Endothelial cell of hepatic sinusoid (primary cell): Measurements from ENCODE around the gene CDKN1C.

Experiments used
- in situ Hi-C: cut with HindIII; loops from 2 replicates; pipeline ENCODE4 v1.10.0; 2017; ENCODE audit warnings: low sequenced_read_pairs

CDKN1C gene

DNA sequence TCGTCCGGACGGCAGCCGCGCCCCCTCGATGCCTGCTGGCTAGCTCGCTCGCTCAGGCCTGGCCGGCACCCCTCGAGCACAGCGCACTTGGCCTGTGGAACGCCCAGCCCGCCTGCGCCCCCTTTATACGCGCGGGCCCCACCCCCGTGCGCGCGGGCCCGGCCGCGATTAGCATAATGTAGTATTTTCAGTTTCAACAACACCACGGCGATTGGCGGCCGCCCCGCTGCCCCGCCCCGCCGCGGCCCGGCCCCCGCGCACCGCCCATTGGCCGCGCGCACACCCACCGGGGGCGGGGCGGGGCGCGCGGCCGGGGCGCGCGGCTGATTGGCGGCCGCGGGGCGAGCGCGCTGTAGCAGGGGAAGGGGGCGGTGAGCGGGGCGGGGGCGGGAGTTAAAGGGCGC, at the start of gene CDKN1C:
Gene CDKN1C, minus strand, starts transcription at position 98 of the 404 bp plus-strand sequence. CDS start 319 bp downstream, outside the sequence.
- in situ Hi-C loops = no loop called here

DNA sequence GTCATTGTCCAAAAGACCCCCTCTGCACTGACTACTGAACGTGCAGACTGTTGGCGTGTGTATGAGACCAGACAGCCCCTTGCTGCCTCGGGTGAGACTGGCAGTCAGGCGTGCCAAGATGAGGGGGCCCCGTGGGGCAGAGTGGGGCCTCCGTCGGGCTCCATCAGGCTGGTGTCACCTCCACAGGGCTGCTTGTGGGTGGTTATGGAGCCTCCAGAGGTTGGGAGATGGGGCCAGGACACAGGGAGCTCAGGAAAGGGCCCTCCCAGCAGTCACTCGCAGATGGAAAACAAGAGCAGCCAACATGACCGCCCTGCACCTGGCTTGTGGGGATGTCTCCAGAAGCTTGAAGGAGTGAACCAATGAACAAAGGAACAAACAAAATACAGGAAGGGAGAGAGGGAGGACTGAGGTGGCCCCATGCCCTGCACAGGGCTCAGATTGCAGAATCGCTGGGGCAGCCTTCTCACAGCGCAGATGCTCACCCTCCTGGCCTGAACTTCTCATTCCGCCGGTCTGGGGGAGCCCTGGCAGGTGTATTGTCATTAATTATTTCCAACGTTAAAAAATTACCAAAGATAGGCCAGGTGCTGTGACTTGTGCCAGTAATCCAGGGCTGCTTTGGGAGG, 49.1 kb upstream of the CDKN1C start:
- in situ Hi-C loops = no loop called here

DNA sequence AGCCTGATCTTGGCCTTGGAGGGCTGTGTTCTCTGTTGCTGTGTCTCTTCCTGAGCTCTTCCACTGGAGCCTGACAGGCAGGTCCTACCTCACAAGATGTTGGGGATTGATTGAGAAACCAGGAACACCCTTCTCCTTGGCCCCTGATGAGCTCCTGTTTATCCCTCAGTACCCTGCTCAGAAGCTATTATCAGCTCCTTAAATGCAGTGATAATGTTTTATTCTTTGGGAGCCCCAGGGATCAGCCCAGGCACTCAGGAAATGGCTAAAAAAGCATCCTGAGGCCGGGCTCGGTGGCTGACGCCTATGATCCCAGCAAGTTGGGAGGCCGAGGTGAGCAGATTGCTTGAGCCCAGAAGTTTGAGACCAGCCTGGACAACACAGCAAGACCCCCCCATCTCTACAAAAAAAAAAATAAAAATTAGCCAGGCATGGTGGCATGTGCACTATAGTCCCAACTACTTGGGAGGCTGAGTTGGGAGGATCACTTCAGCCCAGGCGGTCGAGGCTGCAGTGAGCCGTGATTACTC, 48.5 kb upstream of the CDKN1C start:
- in situ Hi-C loops = no loop called here

DNA sequence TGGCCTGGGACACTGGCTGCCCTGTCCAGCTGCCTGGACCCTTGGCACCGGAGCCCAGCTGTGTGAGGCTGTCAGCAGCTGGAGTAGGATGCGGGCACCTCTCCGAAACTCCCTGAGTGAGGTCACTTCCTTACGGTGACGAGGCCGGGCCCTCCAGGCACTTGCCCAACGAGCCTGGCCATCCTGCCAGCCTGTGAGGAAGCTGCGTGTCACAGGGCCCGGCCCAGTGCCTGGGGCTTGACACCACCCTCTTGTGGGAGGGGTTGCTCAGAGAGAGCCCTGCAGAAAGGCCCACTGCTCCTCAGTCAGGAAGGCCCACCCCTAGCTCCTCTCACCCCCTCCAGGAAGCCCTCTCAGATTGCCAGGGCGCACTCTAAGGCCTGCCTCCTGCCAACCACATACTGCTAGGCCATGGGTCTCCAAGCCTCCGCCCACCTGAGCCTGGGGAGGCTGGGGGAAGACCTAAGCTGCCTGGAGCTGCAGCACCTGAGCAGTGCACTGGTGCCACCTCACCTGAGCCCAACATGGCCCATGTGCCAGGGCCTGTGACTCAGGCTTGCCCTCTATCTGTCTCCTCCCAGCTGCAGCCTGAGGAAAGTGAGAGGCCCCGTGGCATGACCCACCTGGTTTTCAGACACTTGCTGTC, 47.9 kb upstream of the CDKN1C start:
- in situ Hi-C loops = no loop called here

DNA sequence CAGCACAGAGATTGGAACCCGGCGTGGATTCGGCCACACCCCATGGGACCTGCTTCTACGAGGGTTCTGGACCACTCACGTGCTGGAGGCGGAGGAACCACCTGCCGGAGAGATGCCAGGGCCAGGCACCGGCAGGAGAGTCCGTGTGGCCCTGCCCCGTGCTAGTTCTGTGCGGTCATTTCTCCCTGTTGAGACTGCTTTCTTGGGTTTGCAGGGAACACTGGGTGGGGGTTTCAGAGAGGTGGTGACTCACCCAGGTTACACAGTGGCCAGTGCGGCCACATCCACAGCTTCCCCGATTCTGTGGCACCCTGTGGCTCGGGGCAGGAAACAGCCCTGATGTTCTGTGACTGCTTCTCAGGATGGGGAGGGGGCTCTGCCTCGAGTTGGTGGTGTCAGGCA, 47.3 kb upstream of the CDKN1C start:
- in situ Hi-C loops = no loop called here

DNA sequence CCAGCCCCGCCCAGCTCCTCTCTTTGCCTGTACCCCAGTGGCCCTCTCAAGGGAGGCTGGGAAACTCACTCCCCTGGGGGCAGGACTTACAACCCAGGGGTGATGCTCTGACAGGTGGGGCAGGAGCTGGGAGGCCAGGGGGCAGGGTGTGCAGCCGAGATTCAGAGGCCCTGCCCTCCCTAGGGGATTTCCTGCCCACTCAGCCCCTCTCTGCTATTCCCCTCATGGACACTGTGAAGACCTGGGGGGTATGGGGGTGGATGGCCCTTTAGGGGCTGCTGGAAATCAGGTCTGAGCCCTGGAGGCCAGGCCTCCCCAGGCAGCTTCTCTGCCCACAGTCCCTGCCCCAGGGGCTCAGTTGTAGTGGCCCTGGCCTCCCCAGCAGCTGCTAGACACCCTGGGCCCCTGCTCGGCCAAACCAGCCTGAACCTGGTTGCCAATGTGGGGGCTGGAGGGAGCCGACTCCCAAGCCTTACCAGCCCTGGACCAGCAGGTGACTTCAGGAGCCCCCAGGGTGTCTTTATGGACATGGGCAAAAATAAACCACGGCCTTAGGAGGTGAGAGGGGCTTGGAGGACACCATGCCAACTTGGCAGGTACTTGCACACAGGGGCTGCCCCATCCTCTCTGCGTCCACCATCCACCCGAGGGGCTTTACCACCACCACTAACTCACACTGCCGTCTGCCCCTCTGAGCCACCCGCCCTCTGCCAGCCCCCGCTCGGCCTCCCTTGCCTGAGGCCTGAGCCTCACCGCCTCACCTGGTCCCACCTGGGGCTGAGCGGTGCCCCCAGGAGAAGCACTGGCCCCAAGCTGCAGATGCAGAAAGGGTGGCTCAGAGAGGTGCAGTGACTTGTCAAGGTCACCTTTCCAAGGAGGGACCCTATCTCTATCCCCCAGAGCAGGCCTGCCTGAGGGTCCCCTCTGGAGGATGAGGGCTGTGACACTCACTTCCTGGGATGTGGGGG, 46.5 kb upstream of the CDKN1C start:
- in situ Hi-C loops = no loop called here

DNA sequence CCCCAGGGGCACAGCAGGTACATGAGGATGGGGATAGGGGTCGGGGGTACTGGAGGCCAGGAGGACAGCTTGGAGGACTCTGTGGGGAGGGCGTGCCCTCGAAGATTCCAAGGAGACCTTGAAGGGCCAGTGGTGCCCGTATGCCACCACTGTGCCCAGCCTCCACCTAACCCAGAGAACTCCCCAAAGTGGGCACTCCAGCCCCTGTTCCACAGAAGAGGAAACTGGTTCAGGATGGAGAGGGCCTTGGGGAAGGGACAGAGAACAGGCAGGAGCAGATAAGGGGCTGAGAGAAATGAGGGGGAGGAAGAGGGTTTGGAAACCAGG, 45.8 kb upstream of the CDKN1C start:
- in situ Hi-C loops = no loop called here

DNA sequence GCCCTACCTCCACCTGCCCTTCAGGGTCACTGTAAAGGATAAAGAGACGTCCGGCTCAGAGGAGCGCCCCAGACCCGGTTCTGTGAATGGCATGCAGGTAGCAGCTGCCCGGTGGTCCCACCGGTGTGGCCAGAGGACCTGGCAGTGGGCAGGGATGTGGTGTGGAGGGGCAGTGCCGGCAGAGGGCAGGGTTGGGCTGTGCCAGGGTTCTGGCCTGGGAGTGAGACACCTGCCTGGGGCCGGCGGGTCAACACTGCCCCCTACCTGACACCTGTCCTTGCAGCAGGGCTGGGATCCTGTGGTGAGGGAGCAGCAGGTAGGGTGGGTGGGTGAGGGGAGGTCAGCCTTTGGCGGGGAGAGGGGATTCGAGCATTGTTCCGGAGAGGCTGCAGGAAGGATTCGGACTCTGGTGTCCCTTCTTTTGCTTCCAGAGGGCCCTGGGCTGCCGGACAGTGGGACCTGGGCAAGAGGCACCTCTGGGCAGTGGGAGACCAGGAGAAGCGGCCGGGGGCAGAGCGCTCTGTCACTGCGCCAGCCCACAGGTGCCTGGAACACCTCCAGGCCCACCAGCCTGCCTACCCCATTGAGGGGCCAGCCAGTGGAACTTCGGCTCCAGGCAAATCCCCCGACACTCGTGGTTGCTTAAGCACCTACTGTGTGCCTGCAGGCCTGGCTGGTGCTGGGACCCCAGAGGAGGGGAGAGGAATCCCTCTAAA, 45.3 kb upstream of the CDKN1C start:
- in situ Hi-C loops = no loop called here

DNA sequence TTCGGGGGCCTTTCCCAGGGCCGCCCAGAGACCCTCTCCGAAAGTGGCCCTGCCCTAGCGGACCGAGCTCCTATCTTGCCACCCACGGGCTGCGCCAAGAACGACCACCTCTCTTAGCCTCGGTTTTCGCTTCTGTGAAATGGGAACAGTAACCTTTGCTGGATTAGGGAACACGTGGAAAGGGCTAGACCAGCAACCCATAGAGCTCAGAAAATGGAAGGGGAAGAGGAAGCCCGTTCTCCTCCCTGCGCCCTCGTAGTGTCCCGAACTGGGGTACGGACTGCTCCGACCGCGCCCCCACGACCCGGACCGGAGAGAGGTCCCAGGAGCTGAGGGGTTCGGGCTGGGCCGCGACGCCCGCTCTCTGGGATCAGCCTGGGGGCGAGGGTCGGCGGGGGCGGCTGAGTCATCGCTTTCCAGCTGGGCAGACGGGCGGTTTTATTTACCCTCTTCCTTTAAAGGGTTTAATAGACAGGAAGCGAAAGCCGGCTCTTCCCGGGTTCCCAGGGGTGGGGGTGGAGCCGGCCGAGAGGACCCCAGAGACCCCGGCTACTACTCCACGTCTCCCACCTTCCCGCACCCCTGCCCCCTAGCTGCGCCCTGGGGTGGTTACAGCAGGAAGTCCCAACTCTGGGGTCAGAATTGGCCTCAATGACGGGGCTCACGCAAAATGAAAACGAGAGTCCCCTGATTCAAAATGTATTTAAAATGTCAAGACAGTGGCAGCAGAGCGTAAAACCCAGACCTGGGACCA, 44.6 kb upstream of the CDKN1C start:
- in situ Hi-C loops = no loop called here

DNA sequence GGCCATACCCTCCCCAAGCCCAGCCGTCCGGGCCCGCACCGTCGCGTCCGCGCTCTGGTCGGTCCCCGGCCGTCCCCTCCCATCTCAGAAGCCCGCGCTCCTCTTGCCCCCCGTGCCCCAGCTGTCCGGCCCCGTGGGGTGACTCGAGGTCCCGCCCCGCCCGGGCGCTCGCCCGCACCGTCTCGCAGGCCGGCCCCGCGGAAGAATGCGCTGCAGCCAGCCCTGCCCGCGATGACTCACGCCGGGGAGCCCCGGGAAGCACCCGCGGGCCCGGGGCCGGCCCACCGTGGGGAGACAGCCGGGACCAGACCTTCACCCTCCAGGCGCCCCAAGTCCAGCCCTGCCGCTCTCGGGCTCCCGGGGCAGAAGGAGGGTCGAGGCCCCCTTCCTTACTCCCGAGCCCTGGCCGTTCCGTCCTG, 44.0 kb upstream of the CDKN1C start:
- in situ Hi-C loops = no loop called here

DNA sequence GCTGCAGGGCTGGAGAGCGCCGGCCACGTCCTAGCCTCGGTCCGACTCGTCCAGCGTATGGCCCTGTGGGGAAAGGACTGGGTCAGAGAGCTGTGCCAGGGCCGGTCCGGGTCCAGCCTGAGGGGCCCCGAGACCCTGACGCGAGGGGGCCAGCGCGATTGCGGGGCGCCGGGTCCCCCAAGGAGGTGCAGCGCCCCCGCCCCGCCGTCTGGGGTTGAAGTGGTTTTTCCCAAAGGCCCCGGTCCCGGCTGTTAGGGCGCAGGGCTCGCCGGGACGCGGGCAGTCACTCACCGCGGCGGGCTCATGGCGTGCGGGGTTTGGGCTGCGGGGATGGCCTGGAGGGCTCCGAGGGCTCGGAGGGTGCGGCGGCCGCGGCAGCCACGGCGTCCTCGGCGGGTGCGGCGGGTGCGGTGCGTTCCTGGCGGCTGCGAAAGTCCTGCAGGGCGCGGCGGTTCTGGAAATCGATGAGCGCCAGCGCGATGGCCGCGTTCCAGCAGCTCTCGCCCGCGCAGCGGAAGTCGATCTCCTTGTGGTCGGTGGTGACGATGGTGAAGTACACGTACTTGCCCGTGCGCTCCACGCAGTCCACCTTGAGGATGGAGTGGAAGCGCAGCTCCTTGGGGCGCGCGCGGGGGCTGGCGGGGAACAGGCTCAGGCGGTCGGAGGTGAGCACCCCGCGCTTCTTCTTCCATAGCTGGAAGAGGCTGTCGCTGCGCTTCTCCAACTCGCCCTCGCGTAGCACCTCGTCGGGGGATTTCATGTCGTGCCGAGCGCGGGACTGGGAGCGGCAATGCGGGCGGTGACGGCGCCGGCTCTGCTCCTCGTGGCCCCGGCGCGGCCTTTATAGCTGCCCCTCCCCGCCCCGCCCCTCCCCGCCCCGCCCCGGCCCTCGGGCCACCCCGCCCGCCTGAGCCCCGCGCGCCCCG, 43.3 kb upstream of the CDKN1C start, which contains the start of gene PHLDA2:
Gene PHLDA2, minus strand, starts transcription at position 816 of the 926 bp plus-strand sequence. Its CDS starts 56 bp downstream, at position 760.
- in situ Hi-C loops = no loop called here

DNA sequence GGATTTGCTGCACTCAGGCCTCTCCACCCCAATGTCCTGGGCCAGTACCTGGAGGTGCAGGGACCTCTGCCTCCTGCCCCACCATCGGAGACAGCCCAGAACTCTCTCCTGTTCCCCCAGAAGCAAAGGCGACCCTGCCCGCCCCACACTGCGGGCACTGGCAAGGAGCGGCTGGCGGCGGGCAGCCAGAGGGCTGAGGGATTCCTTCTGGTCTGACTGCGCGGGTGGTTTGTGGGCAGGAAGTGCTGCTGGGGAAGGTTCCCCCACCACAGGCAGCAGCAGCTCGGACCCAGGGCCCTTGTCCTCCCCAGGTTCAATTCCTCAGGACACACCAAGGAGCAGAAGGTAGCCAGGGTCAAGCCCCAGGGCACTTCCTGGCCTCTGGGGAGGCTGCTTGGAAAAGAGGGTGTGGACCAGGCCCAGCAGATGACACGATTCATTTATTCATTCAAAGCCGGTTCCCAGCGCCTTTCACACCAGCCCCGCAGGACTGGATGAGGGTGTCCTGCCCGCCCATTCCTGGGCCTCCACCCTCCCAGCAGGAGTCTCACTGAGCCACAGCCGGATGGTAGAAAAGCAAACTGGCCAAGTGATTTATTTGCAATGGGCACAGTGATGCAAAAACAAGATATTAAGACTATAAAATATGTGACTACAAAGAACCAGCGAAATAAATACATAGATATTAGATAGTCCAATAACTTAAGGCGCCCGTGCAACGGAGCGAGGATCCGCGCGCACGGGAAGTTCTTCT, 42.5 kb upstream of the CDKN1C start:
- in situ Hi-C loops = no loop called here

DNA sequence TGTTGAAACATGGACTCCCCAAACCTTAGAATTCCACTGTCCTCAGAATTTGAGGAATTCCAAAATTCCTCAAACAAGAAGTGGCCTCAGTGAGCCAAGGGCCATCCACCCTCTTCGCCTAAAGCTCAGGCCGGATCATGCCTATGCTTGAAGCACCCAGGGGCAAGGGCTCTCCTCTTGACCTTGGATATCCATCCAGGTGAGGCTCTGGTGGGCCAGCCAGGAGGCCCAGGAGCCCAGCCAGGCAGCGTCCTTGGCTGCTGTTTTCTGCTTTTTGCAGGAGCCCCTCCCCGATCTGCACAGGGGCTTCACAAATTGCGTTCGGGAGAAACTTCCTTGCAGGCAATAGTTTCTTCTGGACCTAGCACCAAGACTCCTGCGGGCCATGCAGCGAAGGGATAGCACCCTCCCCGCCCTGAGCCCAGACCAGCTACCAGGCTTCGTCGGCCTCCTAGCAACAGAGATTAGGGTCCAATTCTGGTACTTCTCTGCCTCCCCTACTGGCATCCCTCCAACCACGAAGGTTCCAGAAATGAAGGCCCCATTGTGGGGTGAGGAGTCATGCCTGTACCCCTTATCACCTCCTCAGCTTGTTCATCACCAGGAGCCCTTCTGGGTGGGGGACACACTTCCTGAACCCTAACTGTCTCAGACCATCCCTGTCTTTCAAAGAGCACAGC, 41.7 kb upstream of the CDKN1C start:
- in situ Hi-C loops = no loop called here

DNA sequence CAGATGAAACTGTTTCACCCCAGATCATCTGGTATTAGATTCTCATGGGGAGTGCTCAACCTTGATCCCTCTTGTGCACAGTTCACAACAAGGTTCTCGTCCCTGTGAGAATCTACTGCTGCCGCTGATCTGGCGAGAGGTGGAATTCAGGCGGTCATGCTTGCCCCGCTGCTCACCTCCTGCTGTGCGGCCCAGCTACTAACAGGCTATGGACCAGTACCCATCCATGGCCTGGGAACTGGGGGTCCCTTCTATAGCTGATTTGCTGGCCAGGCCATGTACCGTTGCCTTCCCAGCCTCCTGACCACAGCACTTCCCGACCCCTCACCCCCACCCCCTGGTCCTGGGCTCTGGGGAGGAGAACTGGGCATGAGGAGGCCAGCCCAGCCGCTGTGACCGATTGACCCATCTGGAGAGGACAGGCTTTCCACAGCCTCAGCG, 41.1 kb upstream of the CDKN1C start:
- in situ Hi-C loops = no loop called here

DNA sequence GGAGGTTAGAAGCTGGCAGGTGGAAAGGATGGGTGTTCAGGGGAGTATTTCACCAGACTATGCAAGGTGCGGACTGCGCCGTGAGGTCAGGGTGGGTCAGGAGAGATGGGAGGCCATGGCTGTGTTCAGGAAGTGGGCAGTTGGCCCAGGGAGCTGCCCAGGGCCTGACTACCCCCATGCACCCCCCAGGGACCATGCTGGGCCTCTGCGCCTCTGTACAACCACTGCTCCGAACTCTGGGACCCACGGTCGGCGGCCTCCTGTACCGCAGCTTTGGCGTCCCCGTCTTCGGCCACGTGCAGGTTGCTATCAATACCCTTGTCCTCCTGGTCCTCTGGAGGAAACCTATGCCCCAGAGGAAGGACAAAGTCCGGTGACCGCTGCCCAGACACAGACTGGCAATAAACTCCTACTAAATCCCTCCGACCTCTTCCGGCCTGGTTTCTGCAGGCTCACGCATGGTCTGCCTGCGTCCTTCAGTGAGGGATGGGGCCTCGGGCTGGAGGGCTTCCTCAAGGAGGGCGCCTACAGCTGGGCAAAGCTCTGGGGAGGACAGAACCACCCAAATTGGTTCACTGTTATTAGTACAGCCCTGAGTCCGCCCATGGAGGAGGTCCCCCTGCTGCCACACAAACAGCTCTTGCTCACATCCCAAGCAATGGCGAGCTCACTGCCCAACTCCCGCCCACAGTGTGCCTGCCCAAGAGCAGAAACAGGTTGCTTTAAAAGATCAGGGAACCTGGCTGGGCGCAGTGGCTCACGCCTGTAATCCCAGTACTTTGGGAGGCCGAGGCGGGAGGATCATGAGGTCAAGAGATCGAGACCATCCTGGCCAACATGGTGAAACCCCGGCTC, 39.5 kb upstream of the CDKN1C start:
- in situ Hi-C loops = no loop called here

DNA sequence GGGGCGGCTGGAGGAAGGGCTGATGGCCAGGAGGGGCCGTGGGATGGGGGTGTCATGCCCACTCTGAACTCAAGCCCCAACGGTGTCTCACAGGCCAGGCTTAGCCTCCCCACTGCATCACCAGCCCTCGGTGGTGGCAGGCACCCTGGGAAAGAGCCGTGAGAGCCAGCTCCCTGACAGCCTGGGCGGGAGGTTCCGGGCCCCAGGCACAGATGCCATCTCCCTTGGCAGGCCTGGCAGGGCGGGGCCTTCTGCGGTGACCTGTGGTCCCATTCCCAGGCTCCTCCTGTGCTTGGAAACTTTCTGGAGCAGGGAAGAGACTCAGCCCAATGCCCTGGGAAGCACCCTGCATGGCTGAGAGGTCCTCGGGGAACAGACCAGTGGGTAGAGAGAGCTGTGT, 38.8 kb upstream of the CDKN1C start:
- in situ Hi-C loops = no loop called here
